Stimulated activated naive CD8-positive, alpha-beta T cell treated with anti-CD3 and anti-CD28 coated beads, Interleukin-15, Interleukin-2, amounts not matched to agents 100 ng/mL and 50 ng/mL, for 24 hours (primary cell): Measurements from ENCODE around the gene KMT5B.

Source experiments
- H3K27ac Mint-ChIP-seq: one replicate; pipeline ENCODE4 v1.8.0; 2021; ENCODE audit warnings: mild to moderate bottlenecking, mixed read lengths
- H3K27me3 Mint-ChIP-seq: one replicate; pipeline ENCODE4 v1.8.0; 2021; ENCODE audit warnings: mixed read lengths
- H3K36me3 Mint-ChIP-seq: one replicate; pipeline ENCODE4 v1.8.0; 2021; ENCODE audit warnings: low read depth, mixed read lengths
- H3K4me1 Mint-ChIP-seq: one replicate; pipeline ENCODE4 v1.8.0; 2021; ENCODE audit warnings: low read depth, mixed read lengths
- H3K4me3 Mint-ChIP-seq: one replicate; pipeline ENCODE4 v1.8.0; 2021; ENCODE audit warnings: mild to moderate bottlenecking, mixed read lengths
- H3K9me3 Mint-ChIP-seq: one replicate; pipeline ENCODE4 v1.8.0; 2021; ENCODE audit warnings: mixed read lengths

Gene KMT5B

GRCh38 chr11:68204402-68204801 is 8.7 kb downstream of the KMT5B start:
- Mint-ChIP-seq H3K4me1 (peaks cover 81% of the 10 kb centered on the region), H3K27me3 (no peaks in the 10 kb centered on the region), H3K4me3 (no peak overlapping the region), H3K27ac (no peak overlapping the region), H3K36me3 (no peaks in the 10 kb centered on the region), H3K9me3 (no peaks in the 10 kb centered on the region)

GRCh38 chr11:68202165-68202564 is 10.9 kb downstream of the KMT5B start:
- no peak overlapping the region for H3K4me3 Mint-ChIP-seq
- H3K27ac Mint-ChIP-seq, result no peak overlapping the region
- H3K4me1 Mint-ChIP-seq, result peaks cover 87% of the 10 kb centered on the region
- no peaks in the 10 kb centered on the region for H3K27me3 Mint-ChIP-seq
- no peaks in the 10 kb centered on the region for H3K9me3 Mint-ChIP-seq
- H3K36me3 Mint-ChIP-seq, result no peaks in the 10 kb centered on the region

GRCh38 chr11:68201492-68201891 is 11.6 kb downstream of the KMT5B start:
- H3K4me1 Mint-ChIP-seq, result peaks cover 84% of the 10 kb centered on the region
- no peaks in the 10 kb centered on the region for H3K9me3 Mint-ChIP-seq
- no peaks in the 10 kb centered on the region for H3K36me3 Mint-ChIP-seq
- no peak overlapping the region for H3K4me3 Mint-ChIP-seq
- no peak overlapping the region for H3K27ac Mint-ChIP-seq
- H3K27me3 Mint-ChIP-seq, result no peaks in the 10 kb centered on the region

GRCh38 chr11:68200639-68201038 is 12.5 kb downstream of the KMT5B start:
- no peak overlapping the region for H3K4me3 Mint-ChIP-seq
- H3K27me3 Mint-ChIP-seq, result no peaks in the 10 kb centered on the region
- peaks cover 77% of the 10 kb centered on the region for H3K4me1 Mint-ChIP-seq
- peak overlapping the region; percentile 27 for H3K27ac Mint-ChIP-seq
- no peaks in the 10 kb centered on the region for H3K9me3 Mint-ChIP-seq
- no peaks in the 10 kb centered on the region for H3K36me3 Mint-ChIP-seq

GRCh38 chr11:68199295-68199987 is 13.7 kb downstream of the KMT5B start:
- Mint-ChIP-seq H3K9me3 (no peaks in the 10 kb centered on the region), H3K36me3 (no peaks in the 10 kb centered on the region), H3K27me3 (no peaks in the 10 kb centered on the region), H3K4me1 (peaks cover 74% of the 10 kb centered on the region), H3K4me3 (no peak overlapping the region), H3K27ac (peak overlapping the region; percentile 1)

- no peaks in the 10 kb centered on the region for H3K36me3 Mint-ChIP-seq
These were observed 16.9 kb downstream of the KMT5B start for GRCh38 chr11:68196219-68196618.

GRCh38 chr11:68194675-68195294 is 18.3 kb downstream of the KMT5B start:
- Mint-ChIP-seq H3K4me1 (peaks cover 55% of the 10 kb centered on the region), H3K36me3 (no peaks in the 10 kb centered on the region), H3K27me3 (no peaks in the 10 kb centered on the region), H3K27ac (no peak overlapping the region), H3K9me3 (no peaks in the 10 kb centered on the region), H3K4me3 (no peak overlapping the region)

More at GRCh38 chr11:68196219-68196618, 16.9 kb downstream of the KMT5B start:
- Mint-ChIP-seq H3K4me1 (peaks cover 66% of the 10 kb centered on the region), H3K27me3 (no peaks in the 10 kb centered on the region), H3K4me3 (no peak overlapping the region), H3K27ac (no peak overlapping the region), H3K9me3 (no peaks in the 10 kb centered on the region)

GRCh38 chr11:68193018-68193417 is 20.1 kb downstream of the KMT5B start:
- H3K4me3 Mint-ChIP-seq, result no peak overlapping the region
- H3K36me3 Mint-ChIP-seq, result no peaks in the 10 kb centered on the region
- peaks cover 39% of the 10 kb centered on the region for H3K4me1 Mint-ChIP-seq
- no peaks in the 10 kb centered on the region for H3K27me3 Mint-ChIP-seq
- H3K9me3 Mint-ChIP-seq, result no peaks in the 10 kb centered on the region
- peak overlapping the region; percentile 2 for H3K27ac Mint-ChIP-seq

GRCh38 chr11:68191661-68192579 is 21.2 kb downstream of the KMT5B start:
- Mint-ChIP-seq H3K27ac (no peak overlapping the region), H3K27me3 (no peaks in the 10 kb centered on the region), H3K4me1 (peaks cover 34% of the 10 kb centered on the region), H3K4me3 (no peak overlapping the region), H3K36me3 (no peaks in the 10 kb centered on the region), H3K9me3 (no peaks in the 10 kb centered on the region)

- Mint-ChIP-seq H3K36me3 (peaks cover 12% of the 10 kb centered on the region), H3K4me3 (no peak overlapping the region), H3K9me3 (no peaks in the 10 kb centered on the region), H3K27ac (no peak overlapping the region), H3K27me3 (no peaks in the 10 kb centered on the region), H3K4me1 (peaks cover 25% of the 10 kb centered on the region)
These were observed 23.2 kb downstream of the KMT5B start for GRCh38 chr11:68189888-68190287.

GRCh38 chr11:68189082-68189481 is 24.0 kb downstream of the KMT5B start:
- no peak overlapping the region for H3K27ac Mint-ChIP-seq
- H3K4me3 Mint-ChIP-seq, result no peak overlapping the region

GRCh38 chr11:68186061-68186460 is 27.0 kb downstream of the KMT5B start:
- Mint-ChIP-seq H3K27me3 (no peaks in the 10 kb centered on the region), H3K27ac (no peak overlapping the region), H3K4me1 (peaks cover 6% of the 10 kb centered on the region), H3K4me3 (no peak overlapping the region), H3K9me3 (no peaks in the 10 kb centered on the region), H3K36me3 (peaks cover 25% of the 10 kb centered on the region)

More at GRCh38 chr11:68189082-68189481, 24.0 kb downstream of the KMT5B start:
- Mint-ChIP-seq H3K27me3 (no peaks in the 10 kb centered on the region), H3K36me3 (peaks cover 17% of the 10 kb centered on the region), H3K9me3 (no peaks in the 10 kb centered on the region), H3K4me1 (peaks cover 25% of the 10 kb centered on the region)

- no peaks in the 10 kb centered on the region for H3K9me3 Mint-ChIP-seq
- H3K4me3 Mint-ChIP-seq, result no peak overlapping the region
- no peaks in the 10 kb centered on the region for H3K27me3 Mint-ChIP-seq
- H3K4me1 Mint-ChIP-seq, result peaks cover 2% of the 10 kb centered on the region
- no peak overlapping the region for H3K27ac Mint-ChIP-seq
- peaks cover 34% of the 10 kb centered on the region for H3K36me3 Mint-ChIP-seq
These were observed 31.2 kb downstream of the KMT5B start for GRCh38 chr11:68181719-68182451.

- no peaks in the 10 kb centered on the region for H3K27me3 Mint-ChIP-seq
These were observed 33.2 kb downstream of the KMT5B start for GRCh38 chr11:68179847-68180246.

More at GRCh38 chr11:68179847-68180246, 33.2 kb downstream of the KMT5B start:
- no peak overlapping the region for H3K4me3 Mint-ChIP-seq
- no peaks in the 10 kb centered on the region for H3K9me3 Mint-ChIP-seq
- H3K27ac Mint-ChIP-seq, result no peak overlapping the region
- H3K4me1 Mint-ChIP-seq, result peaks cover 2% of the 10 kb centered on the region
- H3K36me3 Mint-ChIP-seq, result peaks cover 26% of the 10 kb centered on the region
